Endothelial cell of umbilical vein (primary cell): ENCODE measurements around the gene TAF4B.
"Not testable (repeated sequence)": the region's sequence is repeated elsewhere in the genome, so short reads cannot be mapped to it uniquely, and the experiment has no call there.

Experiments used
- CTCF ChIP-seq, 2 donors: IDR thresholded peaks; 1 replicate in 1 of 2; 2 replicates in 1 of 2; pipeline ENCODE4 v1.5.1; 2011; ENCODE audit warnings: low read length in 2 of 2, mild to moderate bottlenecking in 2 of 2, moderate library complexity in 2 of 2, control low read depth in 1 of 2, inconsistent platforms in 1 of 2, low read depth in 1 of 2; ENCODE audit not compliant: insufficient read depth in 1 of 2; ENCODE audit errors: extremely low read depth in 1 of 2
- EZH2 ChIP-seq: IDR thresholded peaks from 2 replicates; pipeline ENCODE4 v1.6.1; 2012; ENCODE audit warnings: borderline replicate concordance, low read depth, mild to moderate bottlenecking, moderate library complexity, low read length, inconsistent platforms; ENCODE audit not compliant: severe bottlenecking
- GATA2 ChIP-seq: IDR thresholded peaks from 2 replicates; pipeline ENCODE4 v1.7.0; 2011; ENCODE audit warnings: low read depth, mild to moderate bottlenecking, moderate library complexity, mixed read lengths, low read length; ENCODE audit not compliant: insufficient read length, insufficient read depth
- MYC ChIP-seq: IDR thresholded peaks from one replicate; pipeline ENCODE4 v1.6.1; 2011; ENCODE audit warnings: mild to moderate bottlenecking, low read depth, low read length
- POLR2A ChIP-seq: IDR thresholded peaks from 2 replicates; pipeline ENCODE4 v1.6.1; 2012; ENCODE audit warnings: low read depth, mild to moderate bottlenecking, control low read depth, low read length

- TF ChIP-seq CTCF (IDR thresholded peaks at IDR 0.05; ENCODE audit: extremely low read depth in 1 of 2, insufficient read depth in 1 of 2, low read depth in 1 of 2, low read length in 2 of 2); MYC; POLR2A; GATA2; EZH2: not testable (repeated sequence)
Observed at GRCh38 chr18:26237363-26237762, 11.1 kb downstream of the TAF4B start.
